Neuronal stem cell (in vitro differentiated cells): Measurements from ENCODE around the gene DNAH8.

ENCODE experiments used
- DNase-seq: peaks from one replicate; pipeline ENCODE4 v3.0.0-alpha.2; 2013; ENCODE audit warnings: low spot score
- H2AFZ ChIP-seq: one replicate; pipeline ENCODE4 v1.6.1; 2013; ENCODE audit warnings: mild to moderate bottlenecking, low read length, inconsistent platforms
- H2AK5ac ChIP-seq: 2 replicates; pipeline ENCODE4 v1.6.1; 2013; ENCODE audit warnings: low read depth, mild to moderate bottlenecking, inconsistent platforms, low read length, moderate library complexity, mixed read lengths
- H2BK120ac ChIP-seq: 2 replicates; pipeline ENCODE4 v1.6.1; 2013; ENCODE audit warnings: low read depth, mild to moderate bottlenecking, inconsistent platforms, low read length, moderate library complexity, mixed read lengths
- H2BK12ac ChIP-seq: one replicate; pipeline ENCODE4 v1.6.1; 2013; ENCODE audit warnings: low read length, inconsistent platforms
- H2BK15ac ChIP-seq: 2 replicates; pipeline ENCODE4 v1.6.1; 2013; ENCODE audit warnings: mild to moderate bottlenecking, low read length, inconsistent platforms, mixed read lengths
- H2BK5ac ChIP-seq: one replicate; pipeline ENCODE4 v1.6.1; 2013; ENCODE audit warnings: inconsistent platforms, mild to moderate bottlenecking, low read length, moderate library complexity
- H3K14ac ChIP-seq: one replicate; pipeline ENCODE4 v1.6.1; 2013; ENCODE audit warnings: low read length, inconsistent platforms
- H3K18ac ChIP-seq: 2 replicates; pipeline ENCODE4 v1.6.1; 2013; ENCODE audit warnings: low read length, inconsistent platforms
- H3K23ac ChIP-seq: 2 replicates; pipeline ENCODE4 v1.6.1; 2013; ENCODE audit warnings: low read depth, mild to moderate bottlenecking, mixed read lengths, low read length, inconsistent platforms; ENCODE audit not compliant: poor library complexity
- H3K27ac ChIP-seq: replicated peaks from 3 replicates; pipeline ENCODE4 v1.5.1; 2013; ENCODE audit warnings: low read length, inconsistent platforms
- H3K27me3 ChIP-seq, 3 experiments: 2 replicates each; pipeline ENCODE4 v1.6.1; 2013; ENCODE audit warnings: low read length in 3 of 3, mild to moderate bottlenecking in 2 of 3, inconsistent platforms in 1 of 3, low read depth in 1 of 3, mixed read lengths in 1 of 3, moderate library complexity in 1 of 3; ENCODE audit not compliant: control insufficient read depth in 3 of 3, insufficient read depth in 3 of 3
- H3K36me3 ChIP-seq, 2 donors: replicated peaks in 1 of 2; 2 replicates each; pipeline ENCODE4 v1.6.1; 2013; ENCODE audit warnings: low read length in 2 of 2; ENCODE audit not compliant: control insufficient read depth in 2 of 2, insufficient read depth in 2 of 2
- H3K4ac ChIP-seq: 2 replicates; pipeline ENCODE4 v1.6.1; 2013; ENCODE audit warnings: inconsistent platforms, mild to moderate bottlenecking, low read length, moderate library complexity
- H3K4me1 ChIP-seq, 2 donors: 1 replicate in 1 of 2; 2 replicates in 1 of 2; pipeline ENCODE4 v1.6.1; 2013; ENCODE audit warnings: low read length in 2 of 2, low read depth in 1 of 2; ENCODE audit not compliant: control insufficient read depth in 2 of 2, insufficient read depth in 1 of 2
- H3K4me2 ChIP-seq: one replicate; pipeline ENCODE4 v1.6.1; 2013; ENCODE audit warnings: mild to moderate bottlenecking, low read length, inconsistent platforms; ENCODE audit not compliant: insufficient read depth, poor library complexity, severe bottlenecking
- H3K4me3 ChIP-seq, 2 donors: 2 replicates each; pipeline ENCODE4 v1.5.1; 2013; ENCODE audit warnings: low read length in 2 of 2, mild to moderate bottlenecking in 2 of 2, inconsistent platforms in 1 of 2, moderate library complexity in 1 of 2
- H3K79me1 ChIP-seq: one replicate; pipeline ENCODE4 v1.6.1; 2013; ENCODE audit warnings: low read depth, mild to moderate bottlenecking, inconsistent platforms, low read length, moderate library complexity
- H3K9ac ChIP-seq: one replicate; pipeline ENCODE4 v1.6.1; 2013; ENCODE audit warnings: mild to moderate bottlenecking, low read depth, low read length, inconsistent platforms; ENCODE audit not compliant: poor library complexity
- H3K9me3 ChIP-seq, 2 donors: replicated peaks in 1 of 2; 2 replicates each; pipeline versions ENCODE3 to v1.6.1; 2013; ENCODE audit warnings: low read length in 2 of 2, mild to moderate bottlenecking in 2 of 2, inconsistent platforms in 1 of 2, low read depth in 1 of 2, mixed read lengths in 1 of 2, moderate library complexity in 1 of 2; ENCODE audit not compliant: control insufficient read depth in 2 of 2, insufficient read depth in 1 of 2
- H4K8ac ChIP-seq: one replicate; pipeline ENCODE4 v1.6.1; 2013; ENCODE audit warnings: low read depth, mild to moderate bottlenecking, inconsistent platforms, low read length, moderate library complexity
- H4K91ac ChIP-seq: one replicate; pipeline ENCODE4 v1.6.1; 2013; ENCODE audit warnings: low read length, low read depth, mild to moderate bottlenecking, inconsistent platforms; ENCODE audit not compliant: poor library complexity
- WGBS, 2 donors: extraction: QIAGEN DNeasy Blood & Tissue Kit; methylation state at CpG; one replicate each; pipeline ENCODE4 v1.1.7; 2013; ENCODE audit warnings: missing lambda C conversion rate in 2 of 2, mixed read lengths in 1 of 2; ENCODE audit not compliant: insufficient read length in 2 of 2, insufficient replicate concordance in 1 of 2; ENCODE audit errors: extremely low coverage in 2 of 2; 5-methylcytosine and 5-hydroxymethylcytosine counted together

DNAH8 gene

DNA sequence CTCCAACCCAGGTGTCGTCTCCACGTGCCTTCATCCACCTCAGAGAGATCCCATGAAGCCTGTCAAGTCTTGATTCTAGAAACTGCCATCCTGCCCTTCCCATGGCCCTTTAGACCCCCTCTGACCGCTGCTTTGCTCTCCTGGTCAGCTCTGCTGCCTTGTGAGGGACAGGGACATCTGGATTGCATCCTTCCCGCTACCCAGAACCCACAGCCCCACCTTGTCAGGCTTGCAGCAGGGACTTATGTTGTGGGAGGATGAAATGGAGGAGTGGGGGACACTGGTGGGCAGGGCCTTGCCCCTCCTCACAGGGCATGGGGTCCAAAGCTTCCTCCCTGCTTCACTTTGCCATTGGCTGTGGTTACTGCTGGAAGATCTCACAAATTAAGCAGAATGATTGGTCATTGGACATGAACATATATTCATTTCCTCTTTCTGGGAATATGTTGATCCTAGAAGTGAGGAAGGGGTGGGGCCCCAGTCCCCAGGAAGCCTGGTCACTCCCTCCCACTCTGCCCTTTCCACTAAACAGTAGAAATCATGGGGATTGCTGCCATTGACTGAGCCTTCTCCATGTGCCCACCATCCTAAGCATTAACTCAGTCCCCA lies 338.0 kb downstream of the DNAH8 start:
- Histone ChIP-seq H3K14ac (no peak overlapping the region), H4K91ac (no peak overlapping the region), H3K4ac (no peak overlapping the region), H3K9ac (no peak overlapping the region), H3K36me3 (no peaks in the 10 kb centered on the region), H4K8ac (no peak overlapping the region), H3K4me2 (no peak overlapping the region), H3K23ac (peak overlapping the region; percentile 38), H2AK5ac (no peak overlapping the region), H3K4me3 (no peak overlapping the region), H3K4me1 (peaks cover 0 to 8% of the 10 kb centered on the region in 2 donors), H2BK15ac (no peak overlapping the region), H3K79me1 (no peaks in the 10 kb centered on the region), H3K18ac (no peak overlapping the region), H3K27me3 (peaks cover 2 to 79% (median 13%) of the 10 kb centered on the region in 3 experiments), H2BK5ac (no peak overlapping the region), H2BK120ac (no peak overlapping the region), H2BK12ac (peak overlapping the region; percentile 82), H2AFZ (no peak overlapping the region), H3K27ac (no peak overlapping the region), H3K9me3 (no peaks in the 10 kb centered on the region)
- no CpG with 5 or more reads among the region's 4 CpGs for WGBS, 2 donors
- DNase-seq, result no peak

DNA sequence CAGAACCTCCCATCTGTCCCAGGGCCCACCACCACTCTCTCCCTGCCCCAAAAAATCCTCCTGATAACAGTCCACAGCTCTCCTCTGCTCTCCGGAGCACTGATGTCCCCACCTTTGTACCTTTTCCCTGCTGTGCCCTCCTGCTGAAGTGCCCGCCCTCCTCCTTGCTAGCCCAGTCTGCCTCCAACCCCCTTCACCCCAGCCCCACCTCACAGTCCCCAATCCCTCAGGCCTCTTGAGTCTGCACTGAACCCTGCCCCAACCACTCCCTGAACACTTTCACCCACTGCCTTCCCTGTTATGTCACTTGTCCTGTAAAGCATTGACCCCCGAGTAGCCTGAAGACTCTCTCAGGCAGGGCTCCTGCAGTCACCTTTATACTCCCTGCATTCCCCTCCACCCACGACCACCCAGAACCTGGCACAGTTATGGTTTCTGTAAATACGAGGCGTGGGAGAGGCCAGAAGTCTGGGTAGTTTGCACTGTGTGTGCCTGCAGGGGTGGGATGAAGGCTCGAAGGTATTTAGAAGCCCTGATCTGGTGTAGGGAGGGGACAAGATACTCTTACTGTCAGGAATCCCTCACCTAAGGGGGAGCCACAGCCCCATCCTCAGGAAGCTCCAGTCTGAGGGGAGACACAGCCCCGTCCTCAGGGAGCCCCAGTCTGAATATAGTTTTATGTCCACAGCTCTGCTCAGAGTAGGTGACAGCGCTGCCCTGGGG lies 338.9 kb downstream of the DNAH8 start:
- H2BK5ac ChIP-seq, result no peak overlapping the region
- H4K91ac ChIP-seq, result no peak overlapping the region
- no peak overlapping the region for H4K8ac ChIP-seq
- H3K9me3 ChIP-seq, result no peaks in the 10 kb centered on the region
- H3K4me1 ChIP-seq, result peaks cover 0 to 8% of the 10 kb centered on the region in 2 donors
- H2BK120ac ChIP-seq, result no peak overlapping the region
- no peak overlapping the region for H3K18ac ChIP-seq
- no peak for DNase-seq
- WGBS, 2 donors, result no CpG with 5 or more reads among the region's 9 CpGs
- no peak overlapping the region for H3K4me2 ChIP-seq
- H2BK15ac ChIP-seq, result no peak overlapping the region
- H2BK12ac ChIP-seq, result no peak overlapping the region
- H3K27ac ChIP-seq, result no peak overlapping the region
- peaks cover 0 to 1% of the 10 kb centered on the region in 2 donors for H3K36me3 ChIP-seq
- H2AK5ac ChIP-seq, result no peak overlapping the region
- no peak overlapping the region for H3K4me3 ChIP-seq
- no peak overlapping the region for H3K14ac ChIP-seq
- H3K23ac ChIP-seq, result no peak overlapping the region
- H2AFZ ChIP-seq, result no peak overlapping the region
- no peak overlapping the region for H3K9ac ChIP-seq
- no peak overlapping the region for H3K4ac ChIP-seq
- no peaks in the 10 kb centered on the region for H3K79me1 ChIP-seq
- peaks cover 0 to 73% (median 6%) of the 10 kb centered on the region in 3 experiments for H3K27me3 ChIP-seq

DNA sequence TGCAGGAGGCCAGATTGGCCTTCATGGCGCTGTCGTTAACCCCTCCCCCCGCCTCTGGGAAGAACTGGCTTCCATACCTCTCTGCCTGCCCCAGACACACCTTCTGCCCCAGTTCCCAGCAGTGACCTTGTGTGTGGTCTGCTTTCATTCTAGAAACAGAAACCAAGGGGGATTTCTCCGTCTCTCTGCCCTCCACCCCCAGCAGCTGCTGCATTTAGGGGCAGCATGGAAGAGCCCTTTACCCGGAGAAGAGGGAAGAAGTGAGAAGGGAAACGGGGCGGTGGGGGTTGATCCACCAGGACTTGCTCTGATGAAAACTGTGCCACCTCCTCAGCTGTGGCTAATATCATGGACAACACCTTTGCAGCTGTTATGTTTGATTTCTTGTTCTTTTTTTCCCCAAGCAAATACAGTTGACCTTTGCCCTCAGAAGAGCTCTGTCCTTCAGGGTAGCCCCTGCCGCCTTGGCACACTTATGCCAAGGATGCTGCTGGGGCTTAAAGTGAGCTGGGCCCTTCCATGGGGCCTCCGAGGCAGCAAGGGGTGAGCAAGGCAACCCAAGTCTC lies 339.5 kb downstream of the DNAH8 start:
- Histone ChIP-seq H2AFZ (no peak overlapping the region), H3K18ac (no peak overlapping the region), H3K4ac (no peak overlapping the region), H3K9me3 (no peaks in the 10 kb centered on the region), H2BK120ac (no peak overlapping the region), H2AK5ac (no peak overlapping the region), H3K4me2 (no peak overlapping the region), H4K91ac (no peak overlapping the region), H3K23ac (no peak overlapping the region), H2BK15ac (no peak overlapping the region), H3K27me3 (peaks cover 0 to 67% (median 0%) of the 10 kb centered on the region in 3 experiments), H3K79me1 (no peaks in the 10 kb centered on the region), H3K4me1 (peaks cover 0 to 6% of the 10 kb centered on the region in 2 donors), H4K8ac (no peak overlapping the region), H3K14ac (no peak overlapping the region), H3K9ac (no peak overlapping the region), H3K4me3 (no peak overlapping the region), H3K27ac (no peak overlapping the region), H2BK12ac (no peak overlapping the region), H3K36me3 (peaks cover 0 to 2% of the 10 kb centered on the region in 2 donors), H2BK5ac (no peak overlapping the region)
- DNase-seq, result no peak
- no CpG with 5 or more reads among the region's 9 CpGs for WGBS, 2 donors

DNA sequence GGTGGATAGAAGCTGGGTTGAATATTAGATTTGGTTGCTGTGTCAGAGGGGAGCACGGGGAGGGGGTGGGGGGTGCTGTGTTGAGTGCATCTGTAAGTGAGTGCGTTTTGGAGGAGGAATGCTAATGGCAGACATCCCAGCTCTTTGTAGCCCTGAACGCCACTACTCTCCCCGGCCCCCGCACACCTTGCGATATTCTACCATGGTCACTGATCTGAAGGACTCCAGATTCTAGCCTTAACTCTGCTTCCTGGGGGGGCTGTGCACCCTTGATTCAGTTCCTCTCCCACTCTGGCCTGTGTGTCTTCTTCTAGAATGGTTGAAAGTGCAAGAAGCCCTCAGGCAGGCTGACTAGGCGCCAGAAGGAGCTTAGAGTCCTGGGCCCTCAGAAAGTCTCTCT lies 340.6 kb downstream of the DNAH8 start:
- H3K27me3 ChIP-seq, result peaks cover 0 to 64% (median 0%) of the 10 kb centered on the region in 3 experiments
- H2BK5ac ChIP-seq, result no peak overlapping the region
- H3K4me1 ChIP-seq, result peaks cover 0 to 6% of the 10 kb centered on the region in 2 donors
- no peak overlapping the region for H2BK15ac ChIP-seq
- H3K4me2 ChIP-seq, result no peak overlapping the region
- H2BK12ac ChIP-seq, result no peak overlapping the region
- no CpG with 5 or more reads among the region's 7 CpGs for WGBS, 2 donors
- no peak overlapping the region for H3K18ac ChIP-seq
- DNase-seq, result no peak
- H3K4me3 ChIP-seq, result no peak overlapping the region
- no peak overlapping the region for H3K14ac ChIP-seq
- H3K4ac ChIP-seq, result no peak overlapping the region
- H3K23ac ChIP-seq, result no peak overlapping the region
- H3K36me3 ChIP-seq, result peaks cover 0 to 2% of the 10 kb centered on the region in 2 donors
- no peaks in the 10 kb centered on the region for H3K79me1 ChIP-seq
- H2BK120ac ChIP-seq, result no peak overlapping the region
- no peak overlapping the region for H3K9ac ChIP-seq
- H3K9me3 ChIP-seq, result no peaks in the 10 kb centered on the region
- H3K27ac ChIP-seq, result no peak overlapping the region
- H4K91ac ChIP-seq, result no peak overlapping the region
- H2AFZ ChIP-seq, result no peak overlapping the region
- H4K8ac ChIP-seq, result no peak overlapping the region
- H2AK5ac ChIP-seq, result no peak overlapping the region
